HEK293 (cell line): ENCODE measurements around the gene LDAF1.

Experiments used
- CTCF ChIA-PET: fragments of 350-600 bp; formaldehyde crosslinking; extraction: SDS; loops from one replicate; lab custom pipeline; 2021; ENCODE audit warnings: antibody characterized with exemption; lab: Yijun Ruan, JAX
- POLR2A ChIA-PET: fragments of 300-600 bp; formaldehyde crosslinking; extraction: SDS; loops from one replicate; lab custom pipeline; 2020; ENCODE audit warnings: antibody characterized with exemption, inconsistent platforms; lab: Yijun Ruan, JAX
- H3K27ac ChIP-seq: fragments of 200-500 bp; sonication (Bioruptor generic); 2 replicates; pipeline ENCODE4 v1.5.1; 2014; ENCODE audit warnings: low read depth, low read length, control low read depth, inconsistent platforms; ENCODE audit errors: extremely low read depth
- H3K36me3 ChIP-seq, 2 experiments: fragments of 200-500 bp in 1 of 2; sonication (Bioruptor generic) in 1 of 2; 1 replicate in 1 of 2; 2 replicates in 1 of 2; pipeline ENCODE4 v1.5.1; 2014 to 2017; ENCODE audit warnings: inconsistent platforms in 2 of 2, low read length in 2 of 2; ENCODE audit not compliant: control insufficient read depth in 2 of 2, insufficient read depth in 1 of 2
- H3K4me1 ChIP-seq: fragments of 200-500 bp; sonication (Bioruptor generic); 2 replicates; pipeline ENCODE4 v1.5.1; 2014; ENCODE audit warnings: mild to moderate bottlenecking, low read length, inconsistent platforms; ENCODE audit not compliant: control insufficient read depth, insufficient read depth
- H3K4me3 ChIP-seq: 2 replicates; pipeline ENCODE4 v1.5.1; 2011; ENCODE audit warnings: low read depth, mild to moderate bottlenecking, control low read depth, low read length, moderate library complexity
- H3K9me3 ChIP-seq: fragments of 200-500 bp; sonication (Bioruptor generic); 2 replicates; pipeline ENCODE4 v1.5.1; 2014; ENCODE audit warnings: low read depth, low read length, inconsistent platforms; ENCODE audit not compliant: control insufficient read depth, insufficient read depth
- CTCF ChIP-seq: fragments of 450-650 bp; formaldehyde crosslinking; IDR thresholded peaks from 2 replicates; pipeline ENCODE4 v1.5.1; 2016; ENCODE audit warnings: missing biosample characterization, missing genetic modification characterization
- MEIS1 ChIP-seq: sonication (generic); formaldehyde crosslinking; IDR thresholded peaks from 2 replicates; pipeline ENCODE4 v1.8.1; 2022; ENCODE audit warnings: missing genetic modification reagents, mild to moderate bottlenecking, borderline replicate concordance
- PRDM10 ChIP-seq: fragments of 450-650 bp; formaldehyde crosslinking; IDR thresholded peaks from 2 replicates; pipeline ENCODE4 v1.5.1; 2016; ENCODE audit warnings: missing biosample characterization, missing genetic modification characterization
- PRDM4 ChIP-seq: fragments of 450-650 bp; formaldehyde crosslinking; IDR thresholded peaks from 2 replicates; pipeline ENCODE4 v1.5.1; 2017; ENCODE audit warnings: missing biosample characterization, missing genetic modification characterization
- SALL2 ChIP-seq: fragments of 450-650 bp; formaldehyde crosslinking; IDR thresholded peaks from 2 replicates; pipeline ENCODE4 v1.5.0; 2017; ENCODE audit warnings: missing biosample characterization, mild to moderate bottlenecking, missing genetic modification characterization, borderline replicate concordance
- ZBTB20 ChIP-seq: fragments of 450-650 bp; formaldehyde crosslinking; IDR thresholded peaks from 2 replicates; pipeline ENCODE4 v1.5.1; 2016; ENCODE audit warnings: missing biosample characterization, missing genetic modification characterization
- ZBTB6 ChIP-seq: fragments of 450-650 bp; formaldehyde crosslinking; IDR thresholded peaks from 2 replicates; pipeline ENCODE4 v1.5.1; 2017; ENCODE audit warnings: missing biosample characterization, missing genetic modification characterization
- ZEB2 ChIP-seq: fragments of 450-650 bp; formaldehyde crosslinking; IDR thresholded peaks from 2 replicates; pipeline ENCODE4 v1.5.1; 2016; ENCODE audit warnings: missing biosample characterization, missing genetic modification characterization
- ZFP69B ChIP-seq: fragments of 450-650 bp; formaldehyde crosslinking; IDR thresholded peaks from 2 replicates; pipeline ENCODE4 v1.5.1; 2016; ENCODE audit warnings: missing biosample characterization, missing genetic modification characterization
- ZNF169 ChIP-seq: fragments of 450-650 bp; formaldehyde crosslinking; IDR thresholded peaks from 2 replicates; pipeline ENCODE4 v1.5.1; 2016; ENCODE audit warnings: missing biosample characterization, missing genetic modification characterization
- ZNF174 ChIP-seq: fragments of 450-650 bp; formaldehyde crosslinking; IDR thresholded peaks from 2 replicates; pipeline ENCODE4 v1.5.0; 2017; ENCODE audit warnings: missing biosample characterization, mild to moderate bottlenecking, missing genetic modification characterization
- ZNF2 ChIP-seq: fragments of 450-650 bp; formaldehyde crosslinking; IDR thresholded peaks from 2 replicates; pipeline ENCODE4 v1.5.1; 2016; ENCODE audit warnings: missing biosample characterization, missing genetic modification characterization
- ZNF223 ChIP-seq: fragments of 450-650 bp; formaldehyde crosslinking; IDR thresholded peaks from 2 replicates; pipeline ENCODE4 v1.5.1; 2016; ENCODE audit warnings: missing biosample characterization, missing genetic modification characterization
- ZNF274 ChIP-seq, 2 experiments: fragments of 200-500 bp in 1 of 2; fragments of 450-650 bp in 1 of 2; sonication (Bioruptor generic) in 1 of 2; formaldehyde crosslinking in 1 of 2; IDR thresholded peaks; 2 replicates each; pipeline versions ENCODE4 v1.5.1 to v1.6.1; 2014 to 2016; ENCODE audit warnings: borderline replicate concordance in 1 of 2, inconsistent platforms in 1 of 2, low read length in 1 of 2, missing biosample characterization in 1 of 2, missing genetic modification characterization in 1 of 2
- ZNF354C ChIP-seq: fragments of 450-650 bp; formaldehyde crosslinking; IDR thresholded peaks from 2 replicates; pipeline ENCODE4 v1.5.1; 2016; ENCODE audit warnings: missing biosample characterization, missing genetic modification characterization, low read depth, borderline replicate concordance
- ZNF366 ChIP-seq: fragments of 450-650 bp; formaldehyde crosslinking; conservative IDR thresholded peaks from 2 replicates; pipeline ENCODE4 v1.5.1; 2016; ENCODE audit warnings: missing biosample characterization, missing genetic modification characterization
- ZNF394 ChIP-seq: fragments of 450-650 bp; formaldehyde crosslinking; IDR thresholded peaks from 2 replicates; pipeline ENCODE4 v1.5.1; 2016; ENCODE audit warnings: missing biosample characterization, missing genetic modification characterization, mild to moderate bottlenecking, moderate library complexity, borderline replicate concordance
- ZNF416 ChIP-seq: fragments of 450-650 bp; formaldehyde crosslinking; IDR thresholded peaks from 2 replicates; pipeline ENCODE4 v1.5.1; 2016; ENCODE audit warnings: missing biosample characterization, missing genetic modification characterization
- ZNF558 ChIP-seq: fragments of 450-650 bp; formaldehyde crosslinking; IDR thresholded peaks from 2 replicates; pipeline ENCODE4 v1.5.1; 2016; ENCODE audit warnings: missing biosample characterization, missing genetic modification characterization
- ZNF629 ChIP-seq: fragments of 450-650 bp; formaldehyde crosslinking; IDR thresholded peaks from 2 replicates; pipeline ENCODE4 v1.5.1; 2017; ENCODE audit warnings: missing biosample characterization, missing genetic modification characterization
- ZNF677 ChIP-seq: fragments of 450-650 bp; IDR thresholded peaks from 2 replicates; pipeline ENCODE4 v1.5.0; 2018; ENCODE audit warnings: missing biosample characterization, mild to moderate bottlenecking, missing genetic modification characterization, moderate library complexity
- ZNF692 ChIP-seq: fragments of 450-650 bp; formaldehyde crosslinking; IDR thresholded peaks from 2 replicates; pipeline ENCODE4 v1.5.1; 2016; ENCODE audit warnings: missing biosample characterization, missing genetic modification characterization
- ZSCAN4 ChIP-seq: fragments of 450-650 bp; formaldehyde crosslinking; IDR thresholded peaks from 2 replicates; pipeline ENCODE4 v1.5.1; 2017; ENCODE audit warnings: missing biosample characterization, missing genetic modification characterization

LDAF1 gene

GRCh38 chr16:21156767-21157467 is 1.6 kb upstream of the LDAF1 start:
- Histone ChIP-seq H3K4me1 (no peaks in the 10 kb centered on the region), H3K27ac (no peak overlapping the region), H3K9me3 (no peaks in the 10 kb centered on the region), H3K4me3 (no peak overlapping the region), H3K36me3 (peaks cover 0 to 8% of the 10 kb centered on the region in 2 experiments; a peak in 2 of 3 replicates)
- ChIA-PET CTCF (interaction anchor here (0.6 to 5.5 kb wide), 22 partner anchors 8 to 1478 kb away, joined by 3 to 37 read pairs (median 3); no protein-coding TSS in a partner anchor), POLR2A (interaction anchor here (0.5 to 3.0 kb wide), 3 partner anchors 29 to 1281 kb away, joined by 3 to 22 read pairs (median 4); no protein-coding TSS in a partner anchor)
- no peak for TF ChIP-seq ZNF416 (tag by site-specific recombination)
- 0 out of 2 replicates have a peak, but pooled peaks have one; percentile 27 for TF ChIP-seq ZFP69B (tag by site-specific recombination)
- TF ChIP-seq PRDM10 (tag by site-specific recombination) = peak; percentile 52
- TF ChIP-seq ZNF394 (tag by site-specific recombination) = 0 out of 2 replicates have a peak, but pooled peaks have one; percentile 20
- TF ChIP-seq PRDM4 (tag by site-specific recombination) = no peak
- TF ChIP-seq ZNF169 (tag by site-specific recombination) = no peak
- TF ChIP-seq ZNF677 (tag by site-specific recombination) = no peak
- no peak for TF ChIP-seq MEIS1
- no peak for TF ChIP-seq SALL2 (tag by site-specific recombination)
- no peak for TF ChIP-seq ZNF274 (IDR thresholded peaks at IDR 0.05; ENCODE audit: low read length)
- TF ChIP-seq ZNF274 (tag by site-specific recombination; IDR thresholded peaks at IDR 0.05; ENCODE audit: borderline replicate concordance) = no peak
- TF ChIP-seq ZNF692 (tag by site-specific recombination) = peak; percentile 56; the same call in 1 of the 2 replicates
- TF ChIP-seq ZNF223 (tag by site-specific recombination) = no peak
- 0 out of 2 replicates have a peak, but pooled peaks have one; percentile 46 for TF ChIP-seq ZNF2 (tag by site-specific recombination)
- peak; percentile 71; the same call in 1 of the 2 replicates for TF ChIP-seq ZBTB20
- TF ChIP-seq ZBTB6 (tag by site-specific recombination) = no peak
- 0 out of 2 replicates have a peak, but pooled peaks have one; percentile 30 for TF ChIP-seq ZNF558 (tag by site-specific recombination)
- peak; percentile 91 for TF ChIP-seq ZSCAN4 (tag by site-specific recombination)
- no peak for TF ChIP-seq ZNF354C (tag by site-specific recombination)
- TF ChIP-seq ZNF366 (tag by site-specific recombination) = 0 out of 2 replicates have a peak, but pooled peaks have one; percentile 33
- TF ChIP-seq CTCF (tag by site-specific recombination) = 0 out of 2 replicates have a peak, but pooled peaks have one; percentile 50
- TF ChIP-seq ZEB2 (tag by site-specific recombination) = peak; percentile 40; the same call in 1 of the 2 replicates
- peak; percentile 52; the same call in 1 of the 2 replicates for TF ChIP-seq ZNF629 (tag by site-specific recombination)
- no peak for TF ChIP-seq ZNF174 (tag by site-specific recombination)
